Jurkat, Clone E6-1 (cell line): ENCODE measurements around the gene TBX20. TPM values are rescaled to one million over a fixed set of nuclear protein-coding genes. Genes with fewer than 3 reads are reported as not detected.

ENCODE experiments used
- DNase-seq: peaks from one replicate; pipeline ENCODE4 v3.0.0-alpha.2; 2011; ENCODE audit warnings: low read depth, low spot score
- H3K4me3 ChIP-seq: 2 replicates; pipeline ENCODE4 v1.5.1; 2011; ENCODE audit warnings: mild to moderate bottlenecking, low read length, control low read depth, moderate library complexity
- polyA plus RNA-seq: library from polyadenylated mRNA; unstranded; fragments of >200 nt; gene quantifications from one replicate; pipeline ENCODE4 v1.2.1, GENCODE V29; 2012; ENCODE audit warnings: missing spikeins; ENCODE audit not compliant: insufficient read length, insufficient read depth

Gene TBX20, protein sequence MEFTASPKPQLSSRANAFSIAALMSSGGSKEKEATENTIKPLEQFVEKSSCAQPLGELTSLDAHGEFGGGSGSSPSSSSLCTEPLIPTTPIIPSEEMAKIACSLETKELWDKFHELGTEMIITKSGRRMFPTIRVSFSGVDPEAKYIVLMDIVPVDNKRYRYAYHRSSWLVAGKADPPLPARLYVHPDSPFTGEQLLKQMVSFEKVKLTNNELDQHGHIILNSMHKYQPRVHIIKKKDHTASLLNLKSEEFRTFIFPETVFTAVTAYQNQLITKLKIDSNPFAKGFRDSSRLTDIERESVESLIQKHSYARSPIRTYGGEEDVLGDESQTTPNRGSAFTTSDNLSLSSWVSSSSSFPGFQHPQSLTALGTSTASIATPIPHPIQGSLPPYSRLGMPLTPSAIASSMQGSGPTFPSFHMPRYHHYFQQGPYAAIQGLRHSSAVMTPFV
- polyA plus RNA-seq, result not detected

- no peak within 1 kb of the TSS for H3K4me3 ChIP-seq
- no peak for DNase-seq
These were observed at the start of gene TBX20 for GRCh38 chr7:35253710-35254495. TSS of gene TBX20 (minus strand) at chr7:35254100. CDS start at chr7:35253620, 480 bp downstream.

- no peak overlapping the region for H3K4me3 ChIP-seq
- no peak for DNase-seq
These were observed 35.5 kb upstream of the TBX20 start for GRCh38 chr7:35289376-35289775.

- no peak overlapping the region for H3K4me3 ChIP-seq
- no peak for DNase-seq
These were observed 33.1 kb upstream of the TBX20 start for GRCh38 chr7:35286986-35287385.

DNA sequence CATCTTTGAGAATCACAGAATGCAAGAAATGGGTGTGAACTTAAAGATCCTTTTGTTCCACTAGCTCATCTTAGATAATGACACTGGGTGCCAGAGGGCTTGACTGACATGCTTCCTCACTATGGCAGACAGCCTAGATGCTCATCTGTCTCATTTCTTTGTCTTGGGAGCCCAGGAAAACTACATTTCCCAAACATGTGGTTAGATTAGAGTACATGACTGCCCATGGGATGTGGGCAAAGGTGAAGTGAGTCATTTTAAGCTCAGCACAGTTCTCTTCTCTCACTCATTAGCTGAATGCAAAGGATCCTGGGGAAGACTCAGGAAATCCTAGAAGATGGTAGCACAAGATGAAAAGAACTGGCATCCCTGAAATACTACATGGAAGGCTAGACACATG, 32.5 kb upstream of the TBX20 start:
- DNase-seq, result no peak
- H3K4me3 ChIP-seq, result no peak overlapping the region

- DNase-seq, result no peak
- no peak overlapping the region for H3K4me3 ChIP-seq
These were observed 31.9 kb upstream of the TBX20 start for GRCh38 chr7:35285799-35286198.

- no peak for DNase-seq
- H3K4me3 ChIP-seq, result no peak overlapping the region
These were observed 27.0 kb upstream of the TBX20 start for GRCh38 chr7:35280902-35281301.

DNA sequence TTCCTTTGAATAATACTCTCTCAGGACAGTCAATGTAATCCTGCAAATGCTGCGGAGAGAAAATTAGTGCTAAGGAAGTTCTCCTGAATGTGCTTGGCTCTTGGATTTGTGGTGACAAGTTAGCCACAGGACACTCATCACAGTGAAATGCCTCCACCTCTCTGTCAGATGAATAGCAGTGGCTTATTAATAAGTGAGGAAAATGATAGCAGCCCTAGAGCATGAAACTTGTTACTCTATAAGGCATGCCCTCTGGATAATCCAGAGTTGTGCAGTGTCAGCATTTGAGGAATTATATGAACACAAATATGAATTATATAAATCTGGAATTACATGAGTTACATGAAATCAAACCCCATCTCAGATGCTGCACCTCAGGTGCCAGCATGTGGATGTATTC, 23.5 kb upstream of the TBX20 start:
- no peak for DNase-seq

GRCh38 chr7:35272246-35272645, 18.3 kb upstream of the TBX20 start:
- no peak for DNase-seq
- no peak overlapping the region for H3K4me3 ChIP-seq

More for the DNA sequence above, 23.5 kb upstream of the TBX20 start:
- no peak overlapping the region for H3K4me3 ChIP-seq

DNA sequence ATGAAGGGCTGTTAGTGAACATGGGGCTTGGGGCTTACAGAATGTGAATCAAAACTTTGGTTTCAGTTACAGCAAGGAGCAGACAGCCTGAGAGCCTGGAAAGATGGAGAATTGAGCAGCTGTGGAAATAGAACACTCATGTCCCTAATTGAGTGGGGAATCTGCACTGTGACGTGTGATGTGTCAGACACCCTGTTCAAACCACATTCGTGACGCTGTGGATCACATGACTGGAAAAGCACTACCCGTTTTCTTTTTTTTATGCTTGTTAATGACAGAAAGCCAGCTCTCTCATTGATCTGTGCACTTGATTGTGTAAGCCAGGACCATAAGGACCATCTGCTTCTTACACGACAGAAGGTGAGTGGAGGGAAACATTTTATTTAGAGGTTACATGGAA, 15.1 kb upstream of the TBX20 start:
- DNase-seq, result no peak
- no peak overlapping the region for H3K4me3 ChIP-seq

- DNase-seq, result no peak
- H3K4me3 ChIP-seq, result no peak overlapping the region
These were observed 13.5 kb upstream of the TBX20 start for GRCh38 chr7:35267411-35267810.

- DNase-seq, result no peak
These were observed 9.5 kb upstream of the TBX20 start for GRCh38 chr7:35263396-35263795.

DNA sequence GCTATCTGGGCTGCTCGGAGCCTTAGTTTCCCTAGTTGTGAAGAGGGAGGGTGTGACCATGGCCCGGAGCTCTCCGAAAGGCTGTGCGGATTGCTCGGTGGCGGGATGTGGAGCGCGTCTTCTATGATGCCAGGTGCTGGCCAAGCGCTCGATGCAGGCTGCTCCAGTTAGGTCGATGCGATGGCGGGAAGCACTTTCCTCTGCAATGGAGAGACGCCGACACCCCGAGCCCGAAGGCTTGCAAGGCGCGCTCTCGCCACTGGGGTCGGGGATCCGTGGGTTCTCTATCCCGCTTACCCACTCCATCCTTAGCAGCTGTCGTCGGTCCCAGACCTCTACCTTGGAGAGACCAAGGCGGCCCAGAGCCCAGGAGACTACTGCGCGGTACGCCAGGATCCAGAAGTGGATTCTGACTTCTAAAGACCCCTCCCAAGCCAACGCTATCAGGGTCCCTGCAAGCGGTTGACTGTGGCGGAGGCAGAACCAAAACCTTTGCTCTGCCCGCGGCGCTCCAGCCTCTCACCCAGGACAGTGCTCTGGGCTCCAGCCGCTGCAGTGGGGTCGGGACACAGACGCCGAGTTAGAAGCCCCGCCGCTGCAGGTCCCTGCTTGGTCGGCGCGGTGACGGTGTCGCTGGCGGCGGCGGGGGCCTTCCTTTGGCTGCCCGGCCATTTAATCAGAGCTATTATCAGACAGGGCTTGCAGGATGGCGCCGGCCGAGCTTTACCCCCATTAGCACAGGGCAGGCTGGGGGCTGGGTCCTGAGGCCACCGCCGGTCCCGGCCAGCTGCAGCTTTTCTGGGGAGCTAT, 7.8 kb upstream of the TBX20 start:
- no peak for DNase-seq
- H3K4me3 ChIP-seq, result no peak overlapping the region

More at GRCh38 chr7:35263396-35263795, 9.5 kb upstream of the TBX20 start:
- H3K4me3 ChIP-seq, result no peak overlapping the region

- H3K4me3 ChIP-seq, result no peak overlapping the region
- no peak for DNase-seq
These were observed 7.1 kb upstream of the TBX20 start for GRCh38 chr7:35261041-35261440.

GRCh38 chr7:35260246-35260645, 6.3 kb upstream of the TBX20 start:
- no peak for DNase-seq
- H3K4me3 ChIP-seq, result no peak overlapping the region

GRCh38 chr7:35259523-35259908, 5.6 kb upstream of the TBX20 start:
- H3K4me3 ChIP-seq, result no peak overlapping the region
- no peak for DNase-seq

GRCh38 chr7:35258868-35259522, 5.1 kb upstream of the TBX20 start:
- no peak for DNase-seq
- H3K4me3 ChIP-seq, result no peak overlapping the region

DNA sequence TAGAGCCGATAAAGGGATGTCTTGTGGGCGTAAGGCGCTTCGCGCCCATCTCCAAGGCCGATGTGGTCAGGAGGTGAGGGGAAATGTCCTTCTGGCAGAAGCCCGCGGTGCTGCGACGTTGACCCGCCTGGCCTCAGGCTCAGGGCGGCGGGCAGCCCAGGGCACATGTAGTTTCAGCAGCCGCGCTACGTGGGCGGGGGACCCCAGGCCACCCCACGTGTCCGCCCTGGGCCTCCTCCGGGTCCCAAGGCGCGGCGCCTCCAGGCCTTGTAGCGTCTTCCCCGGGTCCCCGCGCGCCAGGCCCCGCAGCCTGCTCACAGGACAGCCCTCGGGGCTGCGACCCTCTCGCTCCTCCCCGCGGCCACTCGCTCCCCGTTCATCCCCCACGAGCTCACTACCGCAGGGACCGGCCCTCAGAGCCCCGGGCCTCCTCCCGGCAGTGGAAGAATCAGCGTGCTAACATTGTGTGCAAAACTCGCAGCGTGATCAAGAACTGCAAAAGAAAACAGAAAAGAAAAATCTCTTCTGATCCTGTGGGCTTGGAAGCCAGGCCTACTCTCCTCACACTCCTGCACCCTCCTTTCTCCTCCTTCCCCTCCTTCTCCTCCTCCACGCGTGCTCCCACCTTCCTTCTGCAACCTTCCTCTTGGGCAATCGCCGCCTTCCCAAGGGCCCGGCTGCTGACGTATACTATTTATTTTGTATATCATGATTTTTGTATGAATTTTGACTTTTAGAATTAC, 4.4 kb upstream of the TBX20 start:
- DNase-seq, result no peak
- H3K4me3 ChIP-seq, result no peak overlapping the region
